HG02610 (cell line): Measurements from ENCODE around the gene BCAS1.

Experiments
- ATAC-seq: cut with Tn5 transposase; IDR thresholded peaks from one replicate; pipeline ENCODE4 v1.9.1; 2021; ENCODE audit warnings: mild to moderate bottlenecking, moderate library complexity; ENCODE audit not compliant: unreplicated experiment

BCAS1 gene

GRCh38 chr20:54082100-54082499 is 11.7 kb upstream of the BCAS1 start:
- ATAC-seq: no peak

GRCh38 chr20:54079652-54080051 is 9.3 kb upstream of the BCAS1 start:
- ATAC-seq: no peak

GRCh38 chr20:54078296-54078984 is 8.0 kb upstream of the BCAS1 start:
- peak; percentile 48 for ATAC-seq

GRCh38 chr20:54076259-54076658 is 5.9 kb upstream of the BCAS1 start:
- ATAC-seq: no peak

GRCh38 chr20:54075322-54075721 is 4.9 kb upstream of the BCAS1 start:
- no peak for ATAC-seq

GRCh38 chr20:54074511-54074910 is 4.1 kb upstream of the BCAS1 start:
- ATAC-seq: no peak

- ATAC-seq: no peak
These were observed 2.9 kb upstream of the BCAS1 start for GRCh38 chr20:54073288-54073687.

- no peak for ATAC-seq
These were observed 858 bp downstream of the BCAS1 start for GRCh38 chr20:54069501-54069971.

- ATAC-seq: no peak
These were observed 1.4 kb downstream of the BCAS1 start for GRCh38 chr20:54068966-54069365.

- no peak for ATAC-seq
These were observed 1.9 kb downstream of the BCAS1 start for GRCh38 chr20:54068495-54068894.

- no peak for ATAC-seq
These were observed 2.7 kb downstream of the BCAS1 start for GRCh38 chr20:54067606-54068174.

- no peak for ATAC-seq
These were observed 4.8 kb downstream of the BCAS1 start for GRCh38 chr20:54065601-54066038.

- ATAC-seq: no peak
These were observed 5.5 kb downstream of the BCAS1 start for GRCh38 chr20:54064939-54065338.

GRCh38 chr20:54063992-54064676 is 6.3 kb downstream of the BCAS1 start:
- no peak for ATAC-seq

GRCh38 chr20:54063580-54063979 is 6.8 kb downstream of the BCAS1 start:
- ATAC-seq: no peak

- peak; percentile 45 for ATAC-seq
These were observed 7.5 kb downstream of the BCAS1 start for GRCh38 chr20:54062812-54063280.

GRCh38 chr20:54061101-54061881 is 9.1 kb downstream of the BCAS1 start:
- ATAC-seq: no peak

- ATAC-seq: no peak
These were observed 10.6 kb downstream of the BCAS1 start for GRCh38 chr20:54059691-54060364.

- peak; percentile 76 for ATAC-seq
These were observed 11.8 kb downstream of the BCAS1 start for GRCh38 chr20:54058420-54059139.
